ENCODE measurements around the gene TRABD.

DNA sequence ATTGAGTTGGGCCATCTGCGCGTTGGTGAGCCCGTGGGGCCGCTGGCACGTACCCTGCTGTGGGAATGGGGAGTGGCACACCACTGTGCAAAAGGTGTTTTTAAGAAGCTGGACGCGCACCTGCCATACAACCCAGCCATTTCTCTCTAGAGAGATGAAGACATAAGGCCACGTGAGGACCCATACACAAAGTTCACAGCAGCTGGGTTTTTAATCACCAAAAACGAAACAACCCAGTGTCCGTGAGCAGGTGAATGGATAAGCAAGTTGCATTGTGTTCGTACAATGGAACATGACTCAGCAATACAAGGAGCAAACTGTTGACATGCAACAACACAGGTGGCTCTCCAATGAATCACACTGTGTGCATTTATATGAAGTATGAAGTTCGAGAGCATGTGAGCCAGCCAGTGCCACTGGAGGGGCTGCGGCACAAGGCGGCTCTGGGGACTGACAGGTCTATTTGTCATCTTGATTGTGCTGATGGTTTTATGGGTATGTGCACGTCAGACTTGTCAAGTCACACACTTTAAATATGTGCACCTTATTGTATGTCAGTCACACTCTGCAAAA, 45.8 kb upstream of the TRABD start:
- TF ChIP-seq CTCF (IDR thresholded peaks at IDR 0.05; ENCODE audit: low read length): no peak
- TF ChIP-seq EZH2 (optimal IDR thresholded peaks at IDR 0.05; ENCODE audit: low read depth, low read length): no peak
